ENCODE results near the gene KCNMA1. TPM values are rescaled to one million over a fixed set of nuclear protein-coding genes. Genes with fewer than 3 reads are reported as not detected.

KCNMA1 gene
- total RNA-seq, 8 experiments from 2014 or later: 4.3 to 81.4 (median 17.3) TPM

GRCh38 chr10:77478247-77478961, 159.2 kb downstream of the KCNMA1 start:
- peak in 7 of 8 experiments; percentile 84 to 96 (median 93) for ATAC-seq (replicated peaks in 6 of 8)
- in situ Hi-C loops (cut with MboI; ENCODE audit: low pct_unique_long_range_greater_than_20kb in 2 of 9, low sequenced_read_pairs in 9 of 9, unreplicated experiment in 9 of 9): no loop called here
- Histone ChIP-seq H3K4me1 (replicated peaks in 1 of 2) (peaks cover 15 to 33% of the 10 kb centered on the region in 2 donors), H3K4me3 (no peak overlapping the region), H3K27ac (no peak overlapping the region)
- WGBS, 10 experiments: 0 to 100% (median 72%) methylated on average over 1 to 4 of the region's 4 CpGs

DNA sequence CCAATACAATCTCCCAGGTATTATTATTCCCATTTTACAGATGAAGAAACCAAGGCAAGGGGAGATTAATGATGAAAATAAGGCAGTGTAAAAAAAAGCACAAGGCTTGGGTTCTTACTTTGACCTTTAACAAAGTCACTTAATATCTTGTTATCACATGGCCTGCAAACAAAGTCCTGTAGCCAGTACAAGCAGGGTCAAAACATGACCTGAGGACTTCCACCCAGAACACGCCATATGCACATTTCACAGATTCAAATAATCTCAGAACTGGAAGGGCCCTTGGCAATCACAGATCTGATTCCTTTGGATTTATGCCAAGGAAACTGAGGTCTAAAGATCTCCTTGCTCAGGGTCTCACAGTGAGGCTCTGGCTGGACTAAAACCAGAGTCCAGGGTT, 162.1 kb downstream of the KCNMA1 start:
- WGBS, 10 experiments: 80 to 100% (median 90%) methylated on average over 1 of the region's 1 CpG; no CpG with 5 or more reads in 6 of the 10 experiments
- ATAC-seq (replicated peaks in 6 of 8): no peak
- Histone ChIP-seq H3K4me1 (replicated peaks in 1 of 2) (peaks cover 12 to 33% of the 10 kb centered on the region in 2 donors), H3K27ac (no peak overlapping the region), H3K4me3 (no peak overlapping the region)
- in situ Hi-C loops (cut with MboI; ENCODE audit: low pct_unique_long_range_greater_than_20kb in 2 of 9, low sequenced_read_pairs in 9 of 9, unreplicated experiment in 9 of 9): no loop called here

GRCh38 chr10:77474939-77475338, 162.7 kb downstream of the KCNMA1 start:
- Histone ChIP-seq H3K4me3 (no peak overlapping the region), H3K4me1 (replicated peaks in 1 of 2) (peaks cover 12 to 32% of the 10 kb centered on the region in 2 donors), H3K27ac (no peak overlapping the region)
- in situ Hi-C loops (cut with MboI; ENCODE audit: low pct_unique_long_range_greater_than_20kb in 2 of 9, low sequenced_read_pairs in 9 of 9, unreplicated experiment in 9 of 9): no loop called here
- 94 to 100% (median 100%) methylated on average over 1 to 4 of the region's 5 CpGs; no CpG with 5 or more reads in 3 of the 10 experiments for WGBS, 10 experiments
- no peak for ATAC-seq (replicated peaks in 6 of 8)

DNA sequence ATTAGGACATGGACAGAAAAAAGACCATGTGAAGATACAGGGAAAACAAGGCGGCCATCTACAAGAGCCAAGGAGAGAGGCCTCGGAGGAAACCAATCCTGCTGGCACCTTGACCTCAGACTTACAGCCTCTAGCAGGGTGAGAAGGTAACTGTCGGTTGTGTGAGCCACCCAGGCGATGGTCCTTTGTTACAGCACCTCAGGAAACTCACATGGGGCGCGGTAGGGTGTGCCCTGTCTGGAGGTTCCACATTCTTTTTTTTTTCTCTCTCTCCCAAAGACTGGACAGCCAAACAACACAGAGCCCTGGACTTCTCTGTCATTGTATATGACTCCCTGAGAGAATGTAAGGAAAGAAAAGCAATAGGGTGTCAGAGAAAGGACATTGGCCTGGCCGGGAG, 163.2 kb downstream of the KCNMA1 start:
- 70 to 100% (median 93%) methylated on average over 1 to 5 of the region's 7 CpGs; no CpG with 5 or more reads in 2 of the 10 experiments for WGBS, 10 experiments
- no peak for ATAC-seq (replicated peaks in 6 of 8)
- in situ Hi-C loops (cut with MboI; ENCODE audit: low pct_unique_long_range_greater_than_20kb in 2 of 9, low sequenced_read_pairs in 9 of 9, unreplicated experiment in 9 of 9): no loop called here
- Histone ChIP-seq H3K27ac (no peak overlapping the region), H3K4me1 (replicated peaks in 1 of 2) (peaks cover 9 to 27% of the 10 kb centered on the region in 2 donors), H3K4me3 (no peak overlapping the region)

- in situ Hi-C loops (cut with MboI; ENCODE audit: low pct_unique_long_range_greater_than_20kb in 2 of 9, low sequenced_read_pairs in 9 of 9, unreplicated experiment in 9 of 9): no loop called here
- WGBS, 10 experiments: 100% methylated on average over 1 of the region's 2 CpGs; no CpG with 5 or more reads in 4 of the 10 experiments
These were observed 165.5 kb downstream of the KCNMA1 start for GRCh38 chr10:77472146-77472545.

DNA sequence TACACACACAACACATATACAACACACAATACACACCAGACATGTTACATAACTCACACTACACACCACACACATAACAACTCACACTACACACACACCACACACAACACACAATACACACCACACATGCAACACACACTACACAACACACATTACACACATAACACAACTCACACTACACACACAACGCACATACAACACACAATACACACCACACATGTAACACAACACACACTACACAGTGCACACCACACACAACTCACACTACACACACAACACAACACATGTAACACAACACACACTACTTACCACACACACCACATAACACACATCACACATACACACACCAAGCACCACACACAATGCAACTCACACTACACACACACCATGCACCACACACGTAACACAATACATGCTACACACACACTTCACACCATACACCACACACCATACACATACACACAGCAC, 166.5 kb downstream of the KCNMA1 start:
- 87 to 100% (median 100%) methylated on average over 1 to 2 of the region's 2 CpGs; no CpG with 5 or more reads in 5 of the 10 experiments for WGBS, 10 experiments
- Histone ChIP-seq H3K4me1 (replicated peaks in 1 of 2) (peaks cover 0 to 8% of the 10 kb centered on the region in 2 donors), H3K4me3 (no peak overlapping the region), H3K27ac (no peak overlapping the region)
- ATAC-seq (replicated peaks in 6 of 8): no peak
- in situ Hi-C loops (cut with MboI; ENCODE audit: low pct_unique_long_range_greater_than_20kb in 2 of 9, low sequenced_read_pairs in 9 of 9, unreplicated experiment in 9 of 9): no loop called here

More at GRCh38 chr10:77472146-77472545, 165.5 kb downstream of the KCNMA1 start:
- Histone ChIP-seq H3K27ac (no peak overlapping the region), H3K4me1 (replicated peaks in 1 of 2) (peaks cover 0 to 11% of the 10 kb centered on the region in 2 donors), H3K4me3 (no peak overlapping the region)
- no peak for ATAC-seq (replicated peaks in 6 of 8)

- WGBS, 10 experiments: 38 to 86% (median 71%) methylated on average over 1 to 6 of the region's 6 CpGs; no CpG with 5 or more reads in 2 of the 10 experiments
- no peak for ATAC-seq (replicated peaks in 6 of 8)
- in situ Hi-C loops (cut with MboI; ENCODE audit: low pct_unique_long_range_greater_than_20kb in 2 of 9, low sequenced_read_pairs in 9 of 9, unreplicated experiment in 9 of 9): no loop called here
These were observed 170.1 kb downstream of the KCNMA1 start for GRCh38 chr10:77467422-77467963.

DNA sequence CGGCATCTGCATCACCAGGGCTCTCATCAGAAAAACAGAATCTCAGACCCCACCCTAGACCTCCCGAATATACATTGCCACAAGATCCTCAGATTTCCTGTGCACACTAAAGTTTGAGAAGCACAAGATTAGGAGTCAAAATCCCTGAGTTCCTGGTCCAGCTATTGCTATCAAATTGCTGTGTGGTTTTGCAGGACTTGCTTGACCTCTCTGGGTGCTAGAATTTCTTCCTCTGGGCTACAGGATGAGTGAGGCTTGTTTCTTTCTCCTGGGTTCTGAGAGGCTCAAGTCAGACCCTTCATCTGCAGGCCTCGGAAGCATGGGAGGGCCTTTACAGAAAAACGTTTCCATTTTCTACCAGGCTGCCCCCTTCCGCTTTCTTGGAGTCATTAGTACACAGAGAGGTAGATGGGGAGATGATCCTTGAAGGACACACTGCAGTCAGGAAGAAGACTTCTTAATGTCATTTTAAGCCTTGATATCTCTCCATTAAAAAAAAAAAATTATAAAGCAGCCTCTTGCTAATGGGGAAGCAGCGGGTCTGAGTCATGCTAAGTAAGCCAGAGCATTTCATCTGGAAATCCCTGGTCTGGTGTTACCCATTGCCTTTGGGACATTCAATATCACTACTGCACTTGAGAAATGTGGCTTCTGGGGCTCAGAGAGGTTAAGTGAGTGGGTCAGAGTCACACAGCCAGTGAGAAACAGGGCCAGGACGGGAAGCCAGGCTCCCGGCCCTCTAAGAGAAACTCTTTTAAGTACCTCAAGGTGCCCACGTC, 173.5 kb downstream of the KCNMA1 start:
- H3K27ac ChIP-seq: no peak overlapping the region
- 61 to 88% (median 83%) methylated on average over 1 to 6 of the region's 9 CpGs; no CpG with 5 or more reads in 2 of the 10 experiments for WGBS, 10 experiments
- peak in 2 of 8 experiments; percentile 32 for ATAC-seq (replicated peaks in 6 of 8)
- H3K4me1 ChIP-seq (replicated peaks in 1 of 2): no peaks in the 10 kb centered on the region
- H3K4me3 ChIP-seq: no peak overlapping the region
- in situ Hi-C loops (cut with MboI; ENCODE audit: low pct_unique_long_range_greater_than_20kb in 2 of 9, low sequenced_read_pairs in 9 of 9, unreplicated experiment in 9 of 9): no loop called here

More at GRCh38 chr10:77467422-77467963, 170.1 kb downstream of the KCNMA1 start:
- Histone ChIP-seq H3K4me3 (no peak overlapping the region), H3K27ac (no peak overlapping the region), H3K4me1 (replicated peaks in 1 of 2) (no peaks in the 10 kb centered on the region)

GRCh38 chr10:77463499-77463898, 174.1 kb downstream of the KCNMA1 start:
- 0 to 80% (median 38%) methylated on average over 1 to 3 of the region's 4 CpGs; no CpG with 5 or more reads in 5 of the 10 experiments for WGBS, 10 experiments
- no peak overlapping the region for H3K4me3 ChIP-seq
- H3K27ac ChIP-seq: no peak overlapping the region
- ATAC-seq (replicated peaks in 6 of 8): peak in 6 of 8 experiments; percentile 22 to 63 (median 50)
- no peaks in the 10 kb centered on the region for H3K4me1 ChIP-seq (replicated peaks in 1 of 2)
- in situ Hi-C loops (cut with MboI; ENCODE audit: low pct_unique_long_range_greater_than_20kb in 2 of 9, low sequenced_read_pairs in 9 of 9, unreplicated experiment in 9 of 9): no loop called here

- Histone ChIP-seq H3K4me1 (replicated peaks in 1 of 2) (no peaks in the 10 kb centered on the region), H3K4me3 (no peak overlapping the region), H3K27ac (no peak overlapping the region)
- WGBS, 10 experiments: 60 to 100% (median 84%) methylated on average over 2 to 6 of the region's 7 CpGs; no CpG with 5 or more reads in 5 of the 10 experiments
- in situ Hi-C loops (cut with MboI; ENCODE audit: low pct_unique_long_range_greater_than_20kb in 2 of 9, low sequenced_read_pairs in 9 of 9, unreplicated experiment in 9 of 9): no loop called here
- no peak for ATAC-seq (replicated peaks in 6 of 8)
These were observed 175.8 kb downstream of the KCNMA1 start for GRCh38 chr10:77461636-77462296.

DNA sequence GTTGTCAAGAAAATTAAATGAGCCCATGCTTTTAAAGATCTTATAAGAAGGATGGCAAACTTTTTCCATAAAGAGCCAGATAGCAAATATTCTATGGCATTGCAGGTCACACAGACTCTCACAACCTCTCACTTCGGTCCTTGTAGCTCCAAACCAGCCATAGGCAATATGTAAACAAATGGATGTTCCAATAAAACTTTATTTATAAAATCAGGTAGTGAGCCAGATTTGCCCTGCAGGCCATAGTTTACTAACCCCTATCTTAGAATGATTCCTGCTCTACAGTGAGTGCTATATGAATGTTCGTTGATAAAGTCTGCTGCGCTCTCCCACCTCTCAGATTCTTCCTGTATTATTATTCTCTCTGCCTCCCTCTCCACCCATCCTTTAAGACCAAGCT, 177.7 kb downstream of the KCNMA1 start:
- Histone ChIP-seq H3K27ac (no peak overlapping the region), H3K4me3 (no peak overlapping the region), H3K4me1 (replicated peaks in 1 of 2) (peaks cover 0 to 5% of the 10 kb centered on the region in 2 donors)
- WGBS, 10 experiments: 80 to 100% (median 96%) methylated on average over 1 to 3 of the region's 3 CpGs; no CpG with 5 or more reads in 2 of the 10 experiments
- no peak for ATAC-seq (replicated peaks in 6 of 8)
- in situ Hi-C loops (cut with MboI; ENCODE audit: low pct_unique_long_range_greater_than_20kb in 2 of 9, low sequenced_read_pairs in 9 of 9, unreplicated experiment in 9 of 9): no loop called here

DNA sequence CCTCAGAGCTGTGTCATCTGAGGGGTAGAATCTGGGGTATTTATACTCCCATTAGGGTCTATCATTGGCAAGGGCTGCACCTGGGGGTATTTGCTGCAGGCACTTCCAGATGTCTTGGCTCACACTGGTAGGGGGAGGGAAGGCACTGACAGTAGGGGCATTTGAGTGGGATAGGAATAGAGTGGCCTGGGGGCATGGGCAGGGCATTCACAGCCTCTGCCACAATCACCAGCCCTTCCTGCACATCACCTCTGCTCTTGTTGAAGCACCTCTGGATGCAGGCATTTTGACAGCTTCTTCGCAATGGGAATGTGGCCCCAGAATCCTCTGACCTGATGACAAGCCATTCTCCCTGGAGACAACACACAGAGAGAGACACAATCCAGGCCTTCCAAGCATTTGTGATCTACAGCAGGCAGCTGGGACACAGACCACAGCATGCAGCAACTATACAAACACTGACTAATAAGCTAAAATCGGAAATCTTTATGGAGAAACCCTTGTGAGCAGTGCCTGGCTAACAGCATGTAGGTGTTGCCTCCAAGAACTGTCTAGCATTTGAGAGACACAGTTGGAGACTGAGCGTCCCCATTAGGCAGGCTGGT, 178.5 kb downstream of the KCNMA1 start:
- ATAC-seq (replicated peaks in 6 of 8): peak in 5 of 8 experiments; percentile 24 to 71 (median 33)
- Histone ChIP-seq H3K4me1 (replicated peaks in 1 of 2) (peaks cover 0 to 5% of the 10 kb centered on the region in 2 donors), H3K27ac (no peak overlapping the region), H3K4me3 (no peak overlapping the region)
- in situ Hi-C loops (cut with MboI; ENCODE audit: low pct_unique_long_range_greater_than_20kb in 2 of 9, low sequenced_read_pairs in 9 of 9, unreplicated experiment in 9 of 9): no loop called here
- WGBS, 10 experiments: 18 to 86% (median 82%) methylated on average over 1 to 2 of the region's 3 CpGs; no CpG with 5 or more reads in 6 of the 10 experiments
